Peyer's patch (tissue), 4 donors: ENCODE data around the gene C10orf67. TPM values are rescaled to one million over a fixed set of nuclear protein-coding genes. Genes with fewer than 3 reads are reported as not detected.

Source experiments
- DNase-seq, 3 donors: peaks; one replicate each; pipeline ENCODE4 v3.0.0-alpha.2; 2017 to 2019
- H3K27ac ChIP-seq, 4 donors: fragments of 200-600 bp; sonication (generic); one replicate each; pipeline ENCODE4 v1.5.1; 2016 to 2019
- H3K27me3 ChIP-seq, 2 donors: fragments of 200-600 bp; sonication (generic); one replicate each; pipeline ENCODE4 v1.5.1; 2019
- H3K36me3 ChIP-seq, 3 donors: fragments of 200-600 bp; sonication (generic); one replicate each; pipeline ENCODE4 v1.5.1; 2016 to 2019
- H3K4me1 ChIP-seq, 4 donors: fragments of 200-600 bp; sonication (generic); one replicate each; pipeline ENCODE4 v1.5.1; 2016 to 2019
- H3K4me3 ChIP-seq, 4 donors: fragments of 200-600 bp; sonication (generic); 1 replicate in 3 of 4; 2 replicates in 1 of 4; pipeline ENCODE4 v1.5.1; 2016 to 2019; ENCODE audit warnings: mild to moderate bottlenecking in 1 of 4
- H3K9me3 ChIP-seq, 4 donors: fragments of 200-600 bp; sonication (generic); one replicate each; pipeline ENCODE4 v1.5.1; 2016 to 2019; ENCODE audit warnings: mild to moderate bottlenecking in 1 of 4
- CTCF ChIP-seq, 6 experiments: fragments of 450-650 bp in 4 of 6; fragments of 200-600 bp in 2 of 6; sonication (generic) in 1 of 6; IDR thresholded peaks; one replicate each; pipeline ENCODE4 v1.5.1; 2017 to 2019; ENCODE audit warnings: antibody characterized with exemption in 6 of 6, mild to moderate bottlenecking in 3 of 6, moderate library complexity in 1 of 6
- POLR2A ChIP-seq, 2 donors: fragments of 450-650 bp; IDR thresholded peaks; one replicate each; pipeline ENCODE4 v1.5.1; 2017; ENCODE audit warnings: antibody characterized with exemption in 2 of 2, mild to moderate bottlenecking in 2 of 2, moderate library complexity in 2 of 2
- total RNA-seq, 4 donors: library from RNA; depleted of rRNA; stranded (reverse); fragments of >200 nt; gene quantifications; one replicate each; pipeline ENCODE4 v1.1.0, GENCODE V29; 2016

The C10orf67 gene
- total RNA-seq, 4 donors from 2014 or later: 1.2 TPM; not detected in 3

- DNase-seq: no peak
- no peaks in the 10 kb centered on the region for H3K9me3 ChIP-seq
- no peak overlapping the region for H3K4me3 ChIP-seq
- no peak overlapping the region for H3K27ac ChIP-seq
- H3K4me1 ChIP-seq: no peaks in the 10 kb centered on the region
- TF ChIP-seq CTCF (IDR thresholded peaks at IDR 0.05) (no peak), POLR2A (IDR thresholded peaks at IDR 0.05) (no peak)
- H3K27me3 ChIP-seq: no peaks in the 10 kb centered on the region
- H3K36me3 ChIP-seq: no peaks in the 10 kb centered on the region
These were observed 59.8 kb downstream of the C10orf67 start for GRCh38 chr10:23284674-23285335.

GRCh38 chr10:23284155-23284554 lies 60.4 kb downstream of the C10orf67 start:
- H3K9me3 ChIP-seq: no peaks in the 10 kb centered on the region
- no peak overlapping the region for H3K27ac ChIP-seq
- H3K27me3 ChIP-seq: no peaks in the 10 kb centered on the region
- no peaks in the 10 kb centered on the region for H3K36me3 ChIP-seq
- H3K4me3 ChIP-seq: no peak overlapping the region
- no peak for DNase-seq
- TF ChIP-seq CTCF (IDR thresholded peaks at IDR 0.05) (no peak), POLR2A (IDR thresholded peaks at IDR 0.05) (no peak)
- H3K4me1 ChIP-seq: no peaks in the 10 kb centered on the region

GRCh38 chr10:23283680-23284079 lies 60.9 kb downstream of the C10orf67 start:
- Histone ChIP-seq H3K27me3 (no peaks in the 10 kb centered on the region), H3K4me1 (no peaks in the 10 kb centered on the region), H3K4me3 (no peak overlapping the region), H3K27ac (no peak overlapping the region), H3K36me3 (no peaks in the 10 kb centered on the region), H3K9me3 (no peaks in the 10 kb centered on the region)
- TF ChIP-seq CTCF (IDR thresholded peaks at IDR 0.05) (no peak), POLR2A (IDR thresholded peaks at IDR 0.05) (no peak)
- DNase-seq: no peak

GRCh38 chr10:23281044-23281433 lies 63.6 kb downstream of the C10orf67 start:
- H3K36me3 ChIP-seq: no peaks in the 10 kb centered on the region
- no peak for DNase-seq
- no peaks in the 10 kb centered on the region for H3K4me1 ChIP-seq
- H3K9me3 ChIP-seq: no peaks in the 10 kb centered on the region
- no peak overlapping the region for H3K27ac ChIP-seq
- no peak overlapping the region for H3K4me3 ChIP-seq
- TF ChIP-seq CTCF (IDR thresholded peaks at IDR 0.05) (no peak), POLR2A (IDR thresholded peaks at IDR 0.05) (no peak)
- H3K27me3 ChIP-seq: no peaks in the 10 kb centered on the region

GRCh38 chr10:23280419-23281043 lies 64.1 kb downstream of the C10orf67 start:
- Histone ChIP-seq H3K27me3 (no peaks in the 10 kb centered on the region), H3K27ac (no peak overlapping the region), H3K4me3 (no peak overlapping the region), H3K9me3 (no peaks in the 10 kb centered on the region), H3K36me3 (no peaks in the 10 kb centered on the region), H3K4me1 (no peaks in the 10 kb centered on the region)
- DNase-seq: no peak
- no peak for TF ChIP-seq CTCF (IDR thresholded peaks at IDR 0.05)
- no peak for TF ChIP-seq POLR2A (IDR thresholded peaks at IDR 0.05)
